BJ (cell line): ENCODE results near the gene ATP10B. TPM values are rescaled to one million over a fixed set of nuclear protein-coding genes. Genes with fewer than 3 reads are reported as not detected.

ENCODE experiments used
- CTCF ChIA-PET: fragments of 350-600 bp; formaldehyde crosslinking; extraction: SDS; loops from one replicate; lab custom pipeline; 2021; ENCODE audit warnings: antibody characterized with exemption, inconsistent platforms; lab: Yijun Ruan, JAX
- POLR2A ChIA-PET: fragments of 300-600 bp; sonication (Branson Sonifier 250); formaldehyde crosslinking; extraction: SDS; loops from one replicate; lab custom pipeline; 2021; ENCODE audit warnings: antibody characterized with exemption; lab: Charles Lee
- DNase-seq: peaks from one replicate; pipeline ENCODE4 v3.0.0-alpha.2; 2011; ENCODE audit warnings: low read depth
- H3K27me3 ChIP-seq: 2 replicates; pipeline ENCODE4 v1.6.0; 2011; ENCODE audit warnings: low read length; ENCODE audit not compliant: control insufficient read depth, insufficient read depth
- H3K36me3 ChIP-seq: 2 replicates; pipeline ENCODE4 v1.5.1; 2011; ENCODE audit warnings: low read length; ENCODE audit not compliant: control insufficient read depth, insufficient read depth
- H3K4me3 ChIP-seq: 2 replicates; pipeline ENCODE4 v1.5.1; 2011; ENCODE audit warnings: low read depth, mild to moderate bottlenecking, control low read depth, low read length
- CTCF ChIP-seq: IDR thresholded peaks from 2 replicates; pipeline ENCODE4 v1.5.1; 2011; ENCODE audit warnings: low read depth, mild to moderate bottlenecking, control low read depth, inconsistent platforms, low read length, moderate library complexity; ENCODE audit not compliant: insufficient read depth
- polyA plus RNA-seq: library from polyadenylated mRNA; depleted of rRNA; stranded (reverse); fragments of >200 nt; gene quantifications from 2 replicates; pipeline ENCODE4 v1.2.3, GENCODE V29; 2011

Gene ATP10B
- polyA plus RNA-seq, 1 experiment, result not detected

- H3K36me3 ChIP-seq, result no peaks in the 10 kb centered on the region
- no peak for TF ChIP-seq CTCF
- H3K27me3 ChIP-seq, result no peaks in the 10 kb centered on the region
- no peak overlapping the region for H3K4me3 ChIP-seq
- CTCF ChIA-PET, result no interaction called here
- no peak for DNase-seq
- POLR2A ChIA-PET, result no interaction called here
Observed at GRCh38 chr5:160846642-160847041, 5.4 kb downstream of the ATP10B start.

GRCh38 chr5:160844177-160844576 lies 7.8 kb downstream of the ATP10B start:
- Histone ChIP-seq H3K27me3 (no peaks in the 10 kb centered on the region), H3K36me3 (no peaks in the 10 kb centered on the region), H3K4me3 (no peak overlapping the region)
- POLR2A ChIA-PET, result no interaction called here
- no peak for DNase-seq
- no peak for TF ChIP-seq CTCF
- CTCF ChIA-PET, result no interaction called here

- Histone ChIP-seq H3K27me3 (no peaks in the 10 kb centered on the region), H3K4me3 (no peak overlapping the region), H3K36me3 (no peaks in the 10 kb centered on the region)
- DNase-seq, result no peak
- TF ChIP-seq CTCF, result no peak
- POLR2A ChIA-PET, result no interaction called here
- CTCF ChIA-PET, result interaction anchor here (0.9 kb wide), 1 partner anchor 8 kb away, joined by 4 read pairs; no protein-coding TSS in a partner anchor
Observed at GRCh38 chr5:160843240-160843639, 8.8 kb downstream of the ATP10B start.

- POLR2A ChIA-PET, result no interaction called here
- no peaks in the 10 kb centered on the region for H3K27me3 ChIP-seq
- no peak overlapping the region for H3K4me3 ChIP-seq
- DNase-seq, result no peak
- H3K36me3 ChIP-seq, result no peaks in the 10 kb centered on the region
- TF ChIP-seq CTCF, result no peak
- CTCF ChIA-PET, result no interaction called here
Observed at GRCh38 chr5:160837749-160838593, 14.0 kb downstream of the ATP10B start.

GRCh38 chr5:160837211-160837610 lies 14.8 kb downstream of the ATP10B start:
- ChIA-PET POLR2A (no interaction called here), CTCF (no interaction called here)
- no peak for DNase-seq
- H3K27me3 ChIP-seq, result no peaks in the 10 kb centered on the region
- no peaks in the 10 kb centered on the region for H3K36me3 ChIP-seq
- no peak for TF ChIP-seq CTCF
- no peak overlapping the region for H3K4me3 ChIP-seq
